HG02852 (cell line): Measurements from ENCODE around the gene LCN12.

Source experiments
- ATAC-seq: cut with Tn5 transposase; IDR thresholded peaks from one replicate; pipeline ENCODE4 v1.9.1; 2021; ENCODE audit warnings: mild to moderate bottlenecking, moderate library complexity; ENCODE audit not compliant: unreplicated experiment

LCN12 gene

GRCh38 chr9:136926749-136927148, 25.3 kb upstream of the LCN12 start:
- no peak for ATAC-seq

- ATAC-seq, result no peak
These were observed 24.5 kb upstream of the LCN12 start for GRCh38 chr9:136927343-136928271.

GRCh38 chr9:136928591-136928990, 23.5 kb upstream of the LCN12 start:
- ATAC-seq, result no peak

GRCh38 chr9:136930014-136930413, 22.1 kb upstream of the LCN12 start:
- ATAC-seq, result no peak

GRCh38 chr9:136931611-136932130, 20.4 kb upstream of the LCN12 start:
- no peak for ATAC-seq

- no peak for ATAC-seq
These were observed 17.8 kb upstream of the LCN12 start for GRCh38 chr9:136934277-136934676.

- ATAC-seq, result no peak
These were observed 16.4 kb upstream of the LCN12 start for GRCh38 chr9:136935651-136936050.

GRCh38 chr9:136936645-136937170, 15.4 kb upstream of the LCN12 start:
- no peak for ATAC-seq

GRCh38 chr9:136937186-136938001, 14.7 kb upstream of the LCN12 start:
- ATAC-seq, result no peak

- no peak for ATAC-seq
These were observed 12.6 kb upstream of the LCN12 start for GRCh38 chr9:136939431-136939995.

- ATAC-seq, result no peak
These were observed 12.0 kb upstream of the LCN12 start for GRCh38 chr9:136939996-136940525.

GRCh38 chr9:136940526-136941230, 11.4 kb upstream of the LCN12 start:
- ATAC-seq, result no peak

GRCh38 chr9:136941231-136942111, 10.6 kb upstream of the LCN12 start:
- ATAC-seq, result no peak

GRCh38 chr9:136942112-136942880, 9.8 kb upstream of the LCN12 start:
- no peak for ATAC-seq

GRCh38 chr9:136942881-136943230, 9.2 kb upstream of the LCN12 start:
- ATAC-seq, result no peak

GRCh38 chr9:136943291-136944211, 8.5 kb upstream of the LCN12 start:
- ATAC-seq, result peak; percentile 6

- ATAC-seq, result peak; percentile 38
These were observed 7.9 kb upstream of the LCN12 start for GRCh38 chr9:136944212-136944518.
